ENCODE data around the gene PKIB.

DNA sequence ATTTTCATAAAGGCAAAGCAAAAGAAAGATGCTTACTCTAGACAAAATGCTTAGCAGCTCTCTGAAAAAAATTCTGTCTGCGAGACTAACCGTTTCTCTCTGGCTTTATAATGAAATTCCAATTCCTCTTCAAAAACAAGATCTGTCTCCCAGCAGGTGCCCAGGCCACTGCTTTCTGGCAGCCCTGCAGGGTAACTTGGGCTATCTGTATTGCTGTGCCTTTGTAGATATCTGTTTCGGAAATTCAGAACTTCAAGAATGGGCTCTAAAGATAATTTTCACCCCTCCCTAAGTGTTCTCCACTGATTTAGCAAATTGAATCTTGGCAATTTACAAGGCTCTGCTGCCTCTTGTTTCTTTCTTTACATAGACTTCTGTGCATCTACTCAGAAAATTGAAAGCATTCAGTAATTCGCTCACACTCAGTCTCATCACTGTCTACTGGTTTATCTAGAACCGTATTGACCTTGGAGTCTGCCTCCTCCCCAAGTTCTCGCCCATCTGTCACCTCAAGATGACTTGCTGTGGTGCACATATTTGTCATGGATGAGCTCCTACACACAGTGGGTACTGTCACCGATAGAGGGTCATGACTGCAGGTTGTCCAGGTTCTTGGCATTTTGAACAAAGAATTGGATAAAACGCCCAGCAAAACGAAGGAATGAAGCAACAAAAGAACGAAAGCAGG lies 142.9 kb downstream of the PKIB start:
- TF ChIP-seq CTCF (IDR thresholded peaks at IDR 0.05; ENCODE audit: low read length), result no peak
- no peak for TF ChIP-seq EZH2phosphoT487 (IDR thresholded peaks at IDR 0.05; ENCODE audit: low read length)
- no peak for TF ChIP-seq EZH2 (optimal IDR thresholded peaks at IDR 0.05; ENCODE audit: low read depth, low read length)
